H9 (cell line): ENCODE measurements around the gene PGLYRP2. TPM values are rescaled to one million over a fixed set of nuclear protein-coding genes. Genes with fewer than 3 reads are reported as not detected.

Source experiments
- DNase-seq: peaks from one replicate; pipeline ENCODE4 v3.0.0-alpha.2; 2017
- H2AFZ ChIP-seq: one replicate; pipeline ENCODE4 v1.6.1; 2013; ENCODE audit warnings: mild to moderate bottlenecking, low read length, control low read depth, moderate library complexity
- H2AK5ac ChIP-seq: 2 replicates; pipeline ENCODE4 v1.6.1; 2013; ENCODE audit warnings: low read length, control low read depth, mixed read lengths; ENCODE audit not compliant: insufficient read length
- H2BK120ac ChIP-seq: one replicate; pipeline ENCODE4 v1.6.1; 2013; ENCODE audit warnings: low read depth, mild to moderate bottlenecking, low read length, control low read depth, inconsistent platforms; ENCODE audit not compliant: poor library complexity, severe bottlenecking
- H2BK12ac ChIP-seq: 2 replicates; pipeline ENCODE4 v1.6.1; 2013; ENCODE audit warnings: low read length, control low read depth, mixed read lengths, low read depth; ENCODE audit not compliant: insufficient read length
- H2BK15ac ChIP-seq: 2 replicates; pipeline ENCODE4 v1.6.1; 2013; ENCODE audit warnings: low read depth, low read length, control low read depth
- H2BK20ac ChIP-seq: one replicate; pipeline ENCODE4 v1.6.1; 2013; ENCODE audit warnings: low read depth, mild to moderate bottlenecking, low read length, control low read depth, inconsistent platforms; ENCODE audit not compliant: poor library complexity, severe bottlenecking
- H2BK5ac ChIP-seq: 2 replicates; pipeline ENCODE4 v1.6.1; 2013; ENCODE audit warnings: low read length, control low read depth, mixed read lengths; ENCODE audit not compliant: insufficient read length
- H3K14ac ChIP-seq: 2 replicates; pipeline ENCODE4 v1.6.1; 2013; ENCODE audit warnings: low read length, control low read depth; ENCODE audit not compliant: insufficient read depth
- H3K18ac ChIP-seq: 2 replicates; pipeline ENCODE4 v1.6.1; 2013; ENCODE audit warnings: low read depth, mild to moderate bottlenecking, mixed read lengths, low read length, control low read depth; ENCODE audit not compliant: insufficient read length
- H3K23ac ChIP-seq: 2 replicates; pipeline ENCODE4 v1.6.1; 2013; ENCODE audit warnings: low read length, control low read depth, mixed read lengths, low read depth; ENCODE audit not compliant: insufficient read length
- H3K23me2 ChIP-seq: 2 replicates; pipeline ENCODE4 v1.6.1; 2013; ENCODE audit warnings: low read depth, mild to moderate bottlenecking, mixed read lengths, low read length, control low read depth; ENCODE audit not compliant: insufficient read length, poor library complexity, severe bottlenecking
- H3K27ac ChIP-seq: 2 replicates; pipeline ENCODE4 v1.5.1; 2013; ENCODE audit warnings: low read length, control low read depth, mixed read lengths, low read depth; ENCODE audit not compliant: insufficient read length
- H3K27me3 ChIP-seq: 2 replicates; pipeline ENCODE4 v1.6.1; 2013; ENCODE audit warnings: low read length, control low read depth, inconsistent platforms; ENCODE audit not compliant: insufficient read depth
- H3K4ac ChIP-seq: 2 replicates; pipeline ENCODE4 v1.6.1; 2013; ENCODE audit warnings: low read depth, mild to moderate bottlenecking, control low read depth, inconsistent platforms, low read length, moderate library complexity
- H3K4me1 ChIP-seq: 2 replicates; pipeline ENCODE4 v1.6.1; 2013; ENCODE audit warnings: low read length, control low read depth, inconsistent platforms; ENCODE audit not compliant: insufficient read depth
- H3K4me2 ChIP-seq: 2 replicates; pipeline ENCODE4 v1.6.1; 2013; ENCODE audit warnings: low read length, control low read depth, mixed read lengths; ENCODE audit not compliant: insufficient read length, insufficient read depth
- H3K56ac ChIP-seq: 2 replicates; pipeline ENCODE4 v1.6.1; 2013; ENCODE audit warnings: low read depth, mild to moderate bottlenecking, mixed read lengths, low read length, control low read depth; ENCODE audit not compliant: insufficient read length
- H3K79me1 ChIP-seq: 2 replicates; pipeline ENCODE4 v1.6.1; 2013; ENCODE audit warnings: low read depth, mild to moderate bottlenecking, moderate library complexity, low read length, control low read depth, inconsistent platforms; ENCODE audit not compliant: insufficient read depth, poor library complexity, severe bottlenecking
- H3K79me2 ChIP-seq: 2 replicates; pipeline ENCODE4 v1.6.1; 2013; ENCODE audit warnings: low read length, control low read depth, inconsistent platforms; ENCODE audit not compliant: insufficient read depth
- H3K9ac ChIP-seq: 2 replicates; pipeline ENCODE4 v1.6.1; 2013; ENCODE audit warnings: low read length, control low read depth, mixed read lengths; ENCODE audit not compliant: insufficient read length; ENCODE audit errors: extremely low read depth
- H3K9me3 ChIP-seq: one replicate; pipeline ENCODE4 v1.6.1; 2013; ENCODE audit warnings: low read depth, low read length, inconsistent platforms; ENCODE audit not compliant: control insufficient read depth
- H3T11ph ChIP-seq: one replicate; pipeline ENCODE4 v1.6.1; 2013; ENCODE audit warnings: mild to moderate bottlenecking, low read length, control low read depth, inconsistent platforms
- H4K20me1 ChIP-seq: one replicate; pipeline ENCODE4 v1.6.1; 2013; ENCODE audit not compliant: control insufficient read depth, insufficient read length, insufficient read depth
- H4K5ac ChIP-seq: 2 replicates; pipeline ENCODE4 v1.6.1; 2013; ENCODE audit warnings: low read depth, mild to moderate bottlenecking, mixed read lengths, low read length, control low read depth; ENCODE audit not compliant: insufficient read length
- H4K8ac ChIP-seq: replicated peaks from 2 replicates; pipeline ENCODE4 v1.6.1; 2013; ENCODE audit warnings: low read length, control low read depth, mixed read lengths, low read depth; ENCODE audit not compliant: insufficient read length
- H4K91ac ChIP-seq: 2 replicates; pipeline ENCODE4 v1.6.1; 2013; ENCODE audit warnings: low read depth, mild to moderate bottlenecking, moderate library complexity, mixed read lengths, low read length, control low read depth; ENCODE audit not compliant: insufficient read length
- H3K27ac Mint-ChIP-seq, 3 experiments: 2 replicates in 2 of 3; 3 replicates in 1 of 3; pipeline ENCODE4 v1.8.0; 2020 to 2021; ENCODE audit warnings: mixed read lengths in 3 of 3, mild to moderate bottlenecking in 1 of 3, moderate library complexity in 1 of 3
- H3K27me3 Mint-ChIP-seq: 2 replicates; pipeline ENCODE4 v1.8.0; 2021; ENCODE audit warnings: low read depth, mild to moderate bottlenecking, moderate library complexity, mixed read lengths
- H3K36me3 Mint-ChIP-seq, 3 experiments: 2 replicates in 2 of 3; 3 replicates in 1 of 3; pipeline ENCODE4 v1.8.0; 2020 to 2021; ENCODE audit warnings: low read depth in 3 of 3, mixed read lengths in 3 of 3; ENCODE audit not compliant: insufficient read depth in 1 of 3
- H3K4me1 Mint-ChIP-seq, 2 experiments: 2 replicates each; pipeline ENCODE4 v1.8.0; 2020; ENCODE audit warnings: mixed read lengths in 2 of 2
- H3K4me3 Mint-ChIP-seq, 2 experiments: 2 replicates in 1 of 2; 3 replicates in 1 of 2; pipeline ENCODE4 v1.8.0; 2020 to 2021; ENCODE audit warnings: mild to moderate bottlenecking in 2 of 2, mixed read lengths in 2 of 2, moderate library complexity in 1 of 2
- H3K9me3 Mint-ChIP-seq, 2 experiments: 2 replicates in 1 of 2; 3 replicates in 1 of 2; pipeline ENCODE4 v1.8.0; 2020; ENCODE audit warnings: mild to moderate bottlenecking in 2 of 2, mixed read lengths in 2 of 2, moderate library complexity in 1 of 2
- CTCF ChIP-seq: fragments of 200-600 bp; sonication (generic); conservative IDR thresholded peaks from 3 replicates; pipeline ENCODE4 v1.8.0; 2021; ENCODE audit warnings: antibody characterized with exemption, mild to moderate bottlenecking
- WGBS: extraction: QIAGEN DNeasy Blood & Tissue Kit; methylation state at CpG from one replicate; pipeline ENCODE4 v1.1.7; 2013; ENCODE audit warnings: missing lambda C conversion rate, low lambda C conversion rate, mixed read lengths; ENCODE audit not compliant: insufficient read length; ENCODE audit errors: extremely low coverage; 5-methylcytosine and 5-hydroxymethylcytosine counted together
- total RNA-seq: library from RNA; stranded (reverse); gene quantifications from 2 replicates; pipeline ENCODE4 v1.2.1, GENCODE V29; 2021

Gene PGLYRP2
- total RNA-seq, 1 experiment from 2014 or later = not detected

GRCh38 chr19:15441317-15441716, 38.0 kb downstream of the PGLYRP2 start:
- no peaks in the 10 kb centered on the region for H3K9me3 ChIP-seq
- no peak overlapping the region for H4K91ac ChIP-seq
- no peak overlapping the region for H3K27ac ChIP-seq
- Mint-ChIP-seq H3K36me3 (no peaks in the 10 kb centered on the region), H3K27me3 (no peaks in the 10 kb centered on the region), H3K4me3 (no peak overlapping the region), H3K4me1 (no peaks in the 10 kb centered on the region), H3K27ac (no peak overlapping the region), H3K9me3 (no peaks in the 10 kb centered on the region)
- TF ChIP-seq CTCF = no peak
- H3K23me2 ChIP-seq = no peaks in the 10 kb centered on the region
- no peaks in the 10 kb centered on the region for H3K4me1 ChIP-seq
- H3K4ac ChIP-seq = no peak overlapping the region
- H2AK5ac ChIP-seq = no peak overlapping the region
- no peaks in the 10 kb centered on the region for H4K20me1 ChIP-seq
- no peaks in the 10 kb centered on the region for H3K79me2 ChIP-seq
- no peak overlapping the region for H2BK12ac ChIP-seq
- no peak for DNase-seq
- no peak overlapping the region for H3K23ac ChIP-seq
- H3K4me2 ChIP-seq = no peak overlapping the region
- WGBS = no CpG with 5 or more reads among the region's 3 CpGs
- H3K27me3 ChIP-seq = no peaks in the 10 kb centered on the region
- no peak overlapping the region for H2BK5ac ChIP-seq
- H3T11ph ChIP-seq = no peak overlapping the region
- no peak overlapping the region for H3K18ac ChIP-seq
- no peak overlapping the region for H4K8ac ChIP-seq
- H2AFZ ChIP-seq = no peak overlapping the region
- no peaks in the 10 kb centered on the region for H3K79me1 ChIP-seq
- H2BK15ac ChIP-seq = no peak overlapping the region
- H3K14ac ChIP-seq = no peak overlapping the region
- no peak overlapping the region for H3K56ac ChIP-seq
- H4K5ac ChIP-seq = no peak overlapping the region
- H3K9ac ChIP-seq = no peak overlapping the region
- no peak overlapping the region for H2BK20ac ChIP-seq
- H2BK120ac ChIP-seq = no peak overlapping the region
